Germinal center (tissue), 1 donor: Measurements from ENCODE around the gene VIPR2.
"Not testable (repeated sequence)": the region's sequence is repeated elsewhere in the genome, so short reads cannot be mapped to it uniquely, and the experiment has no call there.

Source experiments
- DNase-seq: peaks from one replicate; pipeline ENCODE4 v3.0.0; 2012; ENCODE audit warnings: mixed read lengths, low spot score

Gene VIPR2

DNA sequence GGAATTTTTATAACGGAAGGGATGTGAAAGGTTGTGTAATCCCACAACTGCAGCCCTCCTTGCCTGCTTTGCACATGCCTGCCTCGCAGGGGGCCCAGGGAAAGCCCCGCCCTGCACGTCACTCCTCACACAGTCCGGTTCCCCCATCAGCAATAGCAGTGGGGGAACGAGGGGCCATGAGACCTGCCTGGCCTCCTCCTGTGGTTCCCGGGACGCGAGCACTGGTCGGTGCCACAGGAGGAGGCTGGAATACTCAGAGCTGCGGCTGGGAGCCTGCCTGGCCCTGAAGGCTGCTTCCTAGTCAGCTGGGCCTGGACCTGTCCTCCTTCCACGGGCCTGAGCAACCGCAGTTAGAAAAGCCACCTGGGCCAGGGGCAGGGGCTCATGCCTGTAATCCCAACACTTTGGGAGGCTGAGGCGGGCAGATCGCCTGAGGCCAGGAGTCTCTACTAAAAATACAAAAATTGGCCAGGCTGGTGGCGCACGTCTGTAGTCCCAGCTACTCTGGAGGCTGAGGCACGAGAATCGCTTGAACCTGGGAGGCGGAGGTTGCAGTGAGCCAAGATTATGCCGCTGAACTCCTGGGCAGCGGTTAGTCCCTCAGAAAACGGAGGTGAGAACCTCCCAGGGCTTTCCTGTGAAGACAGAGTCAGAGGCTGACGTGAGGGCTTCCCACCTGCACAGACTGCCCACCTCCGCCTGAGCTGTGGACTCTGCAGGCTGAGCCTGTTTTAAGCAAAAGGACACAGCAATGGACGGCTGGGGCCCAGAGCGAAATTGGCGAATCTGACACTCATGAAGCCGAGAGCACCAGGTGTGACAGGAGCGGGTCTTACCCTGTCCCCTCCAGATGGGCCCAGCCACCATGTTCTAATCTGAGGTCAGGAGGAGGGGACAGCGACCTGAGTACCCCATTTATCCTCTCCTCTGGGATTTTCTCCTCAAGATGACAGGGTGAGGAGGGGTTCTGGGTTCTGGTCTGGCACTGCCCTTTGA is 52.9 kb downstream of the VIPR2 start:
- no peak for DNase-seq

DNA sequence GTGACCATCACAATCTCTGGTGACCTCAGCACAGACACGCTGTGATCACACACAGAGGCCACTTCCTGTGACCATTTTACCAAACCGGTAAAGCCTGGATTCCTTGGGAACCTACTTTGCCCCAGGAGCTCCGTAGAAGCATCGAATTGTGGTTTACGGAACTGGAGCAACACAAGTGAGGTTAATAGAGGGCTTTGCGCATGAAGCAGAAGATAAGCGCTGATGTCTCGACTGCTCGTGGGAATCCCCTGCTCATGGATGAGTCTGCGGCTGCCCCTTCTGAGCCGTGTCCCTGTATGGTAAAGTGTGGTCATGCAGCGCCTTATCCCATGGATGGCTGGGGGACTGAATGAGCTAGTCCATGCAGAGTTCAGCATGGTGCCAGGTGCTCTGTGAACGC is 53.6 kb downstream of the VIPR2 start:
- DNase-seq: no peak

DNA sequence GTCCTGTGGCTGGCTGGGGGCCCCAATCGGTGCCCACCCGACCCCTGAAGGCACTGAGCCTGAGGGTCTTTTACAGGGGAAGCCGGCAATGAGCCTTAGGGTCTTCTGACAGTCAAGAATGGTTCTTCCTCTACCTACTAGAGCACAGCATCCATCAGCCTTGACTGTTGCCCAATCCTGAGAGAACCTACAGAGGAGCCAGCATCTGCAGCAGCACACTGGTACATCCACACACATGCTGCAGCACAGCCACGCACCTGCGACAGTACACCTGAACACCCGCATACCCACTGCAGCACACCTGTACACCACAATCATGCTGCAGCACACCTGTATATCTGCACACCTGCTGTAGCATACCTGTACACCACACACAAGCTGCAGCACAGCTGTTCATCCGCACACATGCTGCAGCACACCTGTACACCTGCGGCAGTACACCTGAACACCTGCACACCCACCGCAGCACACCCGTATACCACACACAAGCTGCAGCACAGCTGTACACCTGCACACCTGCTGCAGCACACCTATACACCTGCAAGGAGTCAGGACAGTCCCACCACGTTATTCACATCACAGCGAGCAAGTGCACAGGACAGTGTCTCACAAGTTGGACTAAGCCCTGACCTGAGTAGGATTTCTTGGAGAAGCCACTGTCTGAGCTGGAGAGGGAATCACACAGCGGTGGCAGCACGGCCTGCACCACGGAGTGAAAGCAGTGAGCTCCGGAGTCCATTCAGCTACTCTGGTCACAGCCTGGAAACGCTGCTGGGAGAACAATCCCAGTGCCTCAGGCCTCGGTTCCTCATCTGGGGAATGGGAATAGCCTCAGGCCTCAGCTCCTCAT is 56.4 kb downstream of the VIPR2 start:
- no peak for DNase-seq

DNA sequence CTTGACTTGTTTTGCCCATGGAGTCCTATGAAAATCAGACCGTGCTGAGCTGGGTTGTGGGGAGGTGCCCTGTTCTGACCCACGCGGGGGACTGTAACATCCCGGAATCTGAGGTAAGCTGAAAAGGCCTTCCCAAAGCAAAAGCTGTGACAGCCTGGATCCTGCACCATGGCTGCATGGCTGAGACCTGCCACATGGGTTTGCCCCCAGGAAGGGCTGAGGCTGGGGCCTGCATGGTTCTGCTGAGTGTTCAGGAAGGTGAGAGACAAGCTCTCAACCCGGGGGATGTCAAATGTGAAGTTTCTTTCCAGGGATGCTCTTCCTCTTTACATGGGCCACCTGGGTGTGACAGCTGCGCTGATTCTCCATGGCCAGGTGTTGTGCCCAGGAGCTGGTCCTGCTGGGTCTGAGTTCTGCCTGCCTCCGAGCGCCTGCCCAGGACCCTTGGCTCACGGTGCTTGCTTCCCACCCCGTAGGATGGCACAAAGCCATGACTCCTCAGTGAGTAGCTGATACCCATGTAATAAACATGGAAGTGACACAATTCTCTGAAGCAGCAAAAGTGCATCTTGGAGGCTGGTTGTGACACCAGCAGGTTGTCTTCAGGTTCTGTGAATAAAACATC is 58.3 kb downstream of the VIPR2 start:
- DNase-seq: no peak

DNA sequence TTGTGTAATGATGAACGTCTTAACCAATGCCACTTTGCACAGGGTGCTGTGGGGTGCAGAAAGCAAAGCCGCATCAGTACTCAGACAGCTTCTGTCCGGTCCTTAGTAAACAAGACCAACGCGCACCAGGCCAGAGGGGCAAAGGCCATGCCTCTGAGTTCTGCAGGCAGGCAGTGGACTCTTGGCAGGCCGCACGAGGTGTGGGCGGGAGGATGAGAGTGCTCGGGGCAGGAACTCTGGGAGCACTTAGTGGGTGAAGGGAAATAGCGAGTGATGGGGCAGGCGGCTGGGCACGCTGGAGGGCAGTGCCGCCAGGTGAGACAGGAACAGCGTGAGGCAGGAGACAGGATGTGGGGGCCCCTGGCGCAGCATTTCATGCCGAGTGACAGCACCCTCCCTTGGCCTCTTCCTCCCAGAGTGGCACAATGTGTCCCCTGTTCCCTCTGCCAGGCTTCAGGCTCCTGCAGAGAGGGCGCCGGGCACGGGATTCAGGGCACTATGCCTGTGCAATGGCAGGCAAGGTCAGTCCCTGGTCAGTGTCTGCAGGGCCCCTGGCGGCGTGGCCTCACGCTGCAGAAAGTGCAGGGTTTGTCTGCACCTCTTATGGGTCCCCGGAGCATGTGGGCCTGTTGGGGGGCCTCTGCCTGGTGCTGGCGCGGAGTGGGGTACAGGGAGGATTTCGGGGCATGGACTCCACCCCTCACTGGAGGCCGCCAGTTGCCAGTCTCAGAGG is 60.4 kb downstream of the VIPR2 start:
- no peak for DNase-seq

DNA sequence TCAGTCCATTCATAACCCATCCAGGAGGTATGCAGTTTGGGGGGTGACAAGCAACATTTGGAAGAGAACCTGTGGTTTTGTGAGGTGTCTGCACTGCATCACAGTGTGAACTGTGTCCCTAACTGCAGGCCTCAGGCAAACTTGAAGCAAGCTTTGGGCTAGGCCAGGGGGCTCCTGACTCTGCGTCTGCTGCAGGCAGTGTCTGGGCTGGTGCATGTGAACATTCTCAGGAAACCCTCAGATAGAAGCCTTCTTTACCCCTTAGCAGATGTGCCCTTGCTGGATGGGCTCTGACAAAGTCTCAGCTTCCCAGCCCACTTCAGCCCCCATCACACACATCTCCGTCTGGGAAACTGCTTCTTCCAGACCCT is 61.0 kb downstream of the VIPR2 start:
- no peak for DNase-seq

DNA sequence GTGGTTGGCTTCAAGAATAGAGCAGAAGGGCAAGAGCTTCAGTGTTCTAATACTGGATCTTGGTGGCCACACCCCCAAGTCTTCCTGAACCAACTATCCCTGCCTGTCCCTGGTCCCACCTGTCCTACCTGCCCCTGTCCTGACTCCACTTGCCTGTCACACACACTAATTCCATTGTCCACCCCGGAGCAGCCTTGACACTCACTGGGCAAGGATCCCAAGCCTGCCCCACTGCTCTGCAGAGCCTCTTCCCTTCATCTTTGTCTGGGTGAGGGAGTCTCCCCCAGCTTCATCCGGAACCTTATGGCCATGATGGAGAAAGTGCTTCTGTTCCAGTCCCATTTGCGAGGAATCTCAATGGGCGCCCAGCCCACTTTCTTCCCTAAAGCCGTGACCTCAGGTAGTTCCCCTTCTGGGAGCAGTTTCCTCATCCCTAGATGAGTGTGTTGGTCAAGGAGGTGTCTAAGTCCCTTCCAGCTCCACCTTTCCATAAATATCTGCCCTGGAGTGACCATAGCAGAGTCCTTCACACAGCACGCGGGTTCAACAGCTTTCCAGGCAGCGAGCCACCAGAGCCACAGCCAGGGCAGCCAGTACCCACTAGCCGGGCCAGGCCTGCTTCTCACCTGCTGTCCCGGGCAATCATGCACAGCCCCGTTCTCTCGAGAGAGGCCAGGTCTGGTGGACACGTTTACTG is 61.5 kb downstream of the VIPR2 start:
- DNase-seq: no peak

DNA sequence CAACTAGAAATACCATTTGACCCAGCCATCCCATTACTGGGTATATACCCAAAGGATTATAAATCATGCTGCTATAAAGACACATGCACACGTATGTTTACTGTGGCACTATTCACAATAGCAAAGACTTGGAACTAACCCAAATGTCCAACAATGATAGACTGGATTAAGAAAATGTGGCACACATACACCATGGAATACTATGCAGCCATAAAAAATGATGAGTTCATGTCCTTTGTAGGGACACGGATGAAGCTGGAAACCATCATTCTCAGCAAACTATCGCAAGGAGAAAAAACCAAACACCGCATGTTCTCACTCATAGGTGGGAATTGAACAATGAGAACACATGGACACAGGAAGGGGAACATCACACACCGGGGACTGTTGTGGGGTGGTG is 62.6 kb downstream of the VIPR2 start:
- DNase-seq: not testable (repeated sequence)

DNA sequence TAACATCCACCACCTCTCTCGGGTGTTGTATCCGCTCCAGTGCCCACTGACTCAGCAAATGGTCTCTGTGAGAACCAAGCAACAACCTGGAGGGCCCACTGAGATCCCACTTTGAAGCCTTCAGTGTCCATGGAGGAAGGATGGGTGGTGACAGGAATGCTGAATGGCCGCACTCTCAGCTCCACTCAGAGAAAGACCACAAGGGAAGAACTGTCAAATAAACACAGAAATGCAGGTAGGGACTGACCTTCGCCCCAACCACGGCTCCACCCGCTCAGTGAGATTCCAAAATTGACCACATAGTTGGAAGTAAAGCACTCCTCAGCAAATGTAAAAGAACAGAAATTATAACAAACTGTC is 65.8 kb downstream of the VIPR2 start:
- DNase-seq: no peak

DNA sequence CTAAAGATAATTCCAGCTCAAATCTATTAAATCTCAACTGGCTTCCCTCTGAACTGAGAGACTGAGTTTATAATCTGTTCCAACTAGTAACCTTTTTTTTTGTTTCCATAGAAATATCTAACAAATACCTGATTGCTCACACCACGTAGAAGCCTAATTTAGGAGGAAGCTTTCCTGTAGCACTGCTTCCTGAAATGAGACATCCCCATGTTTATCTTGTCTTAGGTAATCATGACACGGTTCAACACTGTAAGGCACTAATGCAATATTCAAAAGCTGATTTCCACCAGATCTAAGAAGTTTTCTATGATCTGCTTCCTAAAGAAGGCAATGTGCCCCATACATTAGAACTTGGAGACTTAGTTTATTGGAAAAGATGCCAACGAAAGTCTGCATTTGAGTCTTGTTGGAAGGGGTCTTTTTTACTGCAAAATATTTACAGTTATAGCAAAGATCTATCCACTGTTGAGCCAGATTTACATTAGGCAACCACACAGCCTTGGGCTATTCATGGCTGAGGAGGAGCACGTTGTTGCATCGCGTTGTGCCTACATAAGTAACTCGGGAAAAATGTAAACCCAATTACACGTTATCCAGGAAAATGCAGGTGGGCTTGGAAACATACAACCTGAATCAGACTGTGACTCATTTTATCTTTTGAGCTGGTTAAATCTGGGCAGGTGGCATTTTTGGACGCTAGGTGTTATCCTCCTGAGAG is 66.3 kb downstream of the VIPR2 start:
- DNase-seq: no peak

DNA sequence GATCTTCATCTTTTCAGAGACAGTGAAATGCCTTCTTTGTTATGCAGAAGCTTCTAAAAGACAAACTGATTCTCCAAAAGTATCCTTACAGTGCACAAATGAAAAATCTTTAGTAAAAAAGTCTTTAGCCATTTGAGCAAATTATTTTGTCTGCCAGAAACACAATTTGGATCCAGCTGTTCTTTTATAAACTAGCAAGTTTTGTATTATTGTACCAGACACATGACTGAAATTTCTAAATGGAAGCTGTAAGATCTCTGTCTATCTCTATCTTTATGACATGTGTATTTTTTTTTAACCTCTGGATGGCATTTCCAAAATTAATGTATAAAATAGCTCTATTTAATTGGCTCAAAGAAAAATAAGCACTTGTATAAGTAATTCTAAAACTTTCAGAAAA is 68.3 kb downstream of the VIPR2 start:
- DNase-seq: no peak

DNA sequence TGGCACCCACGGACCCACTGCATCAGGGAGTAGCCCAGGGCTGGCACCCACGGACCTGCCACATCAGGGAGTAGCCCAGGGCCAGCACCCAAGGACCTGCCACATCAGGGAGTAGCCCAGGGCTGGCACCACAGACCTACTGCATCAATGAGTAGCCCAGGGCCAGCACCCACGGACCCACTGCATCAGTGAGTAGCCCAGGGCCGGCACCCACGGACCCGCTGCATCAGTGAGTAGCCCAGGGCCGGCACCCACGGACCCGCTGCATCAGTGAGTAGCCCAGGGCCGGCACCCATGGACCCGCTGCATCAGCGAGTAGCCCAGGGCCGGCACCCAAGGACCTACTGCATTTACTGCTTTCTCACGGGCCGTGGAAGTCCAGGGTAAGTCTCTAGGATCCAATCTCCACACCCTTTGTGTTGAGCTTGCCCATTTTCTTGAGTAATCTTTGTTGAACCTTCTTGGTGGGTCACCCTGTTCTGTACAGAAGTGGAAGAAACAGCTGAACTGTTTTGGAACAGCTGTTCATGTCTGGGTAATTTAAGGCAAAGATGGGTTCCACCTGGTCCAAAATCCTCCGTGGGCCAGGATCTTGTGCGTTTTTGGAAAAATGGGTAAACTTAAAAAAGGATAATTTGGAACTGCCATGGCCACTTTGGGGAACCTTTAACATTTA is 69.0 kb downstream of the VIPR2 start:
- DNase-seq: no peak

DNA sequence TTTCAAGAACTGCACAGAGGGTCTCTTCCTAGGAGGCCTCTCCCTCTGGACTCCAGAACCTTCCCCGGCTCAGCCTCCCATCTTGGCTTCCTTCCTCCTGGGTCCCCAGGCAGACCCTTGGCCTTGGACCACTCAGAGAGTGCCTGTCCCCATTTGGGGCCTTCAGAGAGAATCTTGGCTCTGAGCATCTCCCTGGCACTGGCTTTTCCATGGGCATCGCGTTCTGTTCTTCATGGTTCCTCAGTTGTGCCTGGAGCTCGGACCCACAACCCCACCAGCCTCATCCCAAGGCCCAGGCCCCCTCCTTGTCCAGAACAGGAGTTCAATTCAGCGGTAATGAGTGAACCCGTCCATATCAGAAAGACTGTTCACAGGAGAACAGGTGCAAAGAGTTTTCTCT is 73.4 kb downstream of the VIPR2 start:
- DNase-seq: no peak

DNA sequence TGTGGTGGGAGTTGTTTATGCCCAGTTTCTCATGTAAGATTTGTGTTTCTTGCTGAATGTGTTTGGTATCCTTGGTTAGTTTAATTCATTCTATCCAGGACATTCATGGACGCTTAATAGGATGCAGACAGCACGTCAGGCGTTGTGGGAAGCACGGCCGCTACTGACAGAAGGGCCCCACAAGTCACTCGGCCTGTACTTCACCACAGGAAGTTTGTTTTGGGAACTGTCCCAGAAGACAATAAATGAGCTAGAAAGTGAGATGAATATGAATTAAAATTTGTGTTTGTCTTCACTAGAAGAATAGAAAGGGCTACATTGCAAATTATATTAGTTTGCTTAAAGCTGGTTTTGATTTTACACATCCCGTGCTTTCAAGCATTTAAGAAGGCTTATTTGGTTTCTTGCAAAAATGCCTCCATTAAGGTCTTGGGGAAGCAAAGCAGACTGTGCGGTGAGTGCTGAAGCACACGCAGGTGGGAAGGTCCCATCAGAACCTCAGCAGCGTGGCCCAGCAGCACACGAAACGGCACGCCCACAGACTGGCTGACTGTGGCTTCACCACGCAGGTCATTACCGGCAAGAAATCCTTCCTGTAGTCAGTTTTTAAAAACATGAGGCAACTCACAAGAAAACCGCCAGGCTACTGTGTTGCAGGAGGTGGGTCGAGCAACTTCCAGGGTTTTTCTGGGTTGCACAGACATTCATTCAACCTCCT is 74.1 kb downstream of the VIPR2 start:
- DNase-seq: no peak

DNA sequence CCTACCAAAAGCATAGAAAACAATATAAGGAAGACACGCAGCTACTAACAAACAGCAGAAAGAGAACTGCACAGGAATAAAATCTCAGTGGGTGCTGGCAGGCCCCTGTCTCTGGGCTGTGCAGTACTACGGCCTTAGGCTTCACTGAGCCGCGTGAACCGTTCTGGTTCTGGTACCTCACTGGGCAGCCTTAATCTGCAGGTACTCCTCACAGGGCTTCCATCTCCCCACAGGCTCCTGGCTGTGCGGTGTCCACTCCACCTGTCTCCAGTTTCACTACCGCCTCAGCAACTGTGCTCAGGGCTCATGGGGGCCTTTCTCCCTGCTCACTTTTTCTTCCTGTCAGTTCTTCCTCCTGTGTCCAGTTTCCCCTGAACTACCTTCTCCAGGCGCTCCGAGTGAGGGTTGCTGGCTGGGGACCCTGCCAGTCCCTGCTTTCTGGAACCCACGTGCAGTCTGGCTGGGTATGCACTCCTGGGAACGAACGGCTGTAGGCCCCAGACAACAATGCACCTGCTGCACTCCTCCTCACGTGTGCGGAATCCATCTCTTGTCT is 75.7 kb downstream of the VIPR2 start:
- DNase-seq: no peak

DNA sequence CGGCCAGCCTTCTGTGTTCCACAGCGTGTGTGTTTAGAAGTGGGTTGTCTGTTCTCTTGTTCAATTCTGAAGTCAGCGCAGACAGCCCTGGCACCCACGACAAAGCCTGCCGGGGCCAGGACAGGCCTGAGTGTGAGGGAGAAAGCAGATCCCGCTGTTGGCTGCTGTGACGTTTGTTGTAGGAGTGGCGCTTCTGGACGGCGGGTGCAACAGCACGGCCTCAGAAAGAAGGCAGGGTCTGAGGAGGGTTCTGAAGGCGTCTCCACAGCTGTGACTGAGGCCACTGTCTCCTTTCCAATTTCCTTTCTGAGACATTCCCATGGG is 76.2 kb downstream of the VIPR2 start:
- no peak for DNase-seq

DNA sequence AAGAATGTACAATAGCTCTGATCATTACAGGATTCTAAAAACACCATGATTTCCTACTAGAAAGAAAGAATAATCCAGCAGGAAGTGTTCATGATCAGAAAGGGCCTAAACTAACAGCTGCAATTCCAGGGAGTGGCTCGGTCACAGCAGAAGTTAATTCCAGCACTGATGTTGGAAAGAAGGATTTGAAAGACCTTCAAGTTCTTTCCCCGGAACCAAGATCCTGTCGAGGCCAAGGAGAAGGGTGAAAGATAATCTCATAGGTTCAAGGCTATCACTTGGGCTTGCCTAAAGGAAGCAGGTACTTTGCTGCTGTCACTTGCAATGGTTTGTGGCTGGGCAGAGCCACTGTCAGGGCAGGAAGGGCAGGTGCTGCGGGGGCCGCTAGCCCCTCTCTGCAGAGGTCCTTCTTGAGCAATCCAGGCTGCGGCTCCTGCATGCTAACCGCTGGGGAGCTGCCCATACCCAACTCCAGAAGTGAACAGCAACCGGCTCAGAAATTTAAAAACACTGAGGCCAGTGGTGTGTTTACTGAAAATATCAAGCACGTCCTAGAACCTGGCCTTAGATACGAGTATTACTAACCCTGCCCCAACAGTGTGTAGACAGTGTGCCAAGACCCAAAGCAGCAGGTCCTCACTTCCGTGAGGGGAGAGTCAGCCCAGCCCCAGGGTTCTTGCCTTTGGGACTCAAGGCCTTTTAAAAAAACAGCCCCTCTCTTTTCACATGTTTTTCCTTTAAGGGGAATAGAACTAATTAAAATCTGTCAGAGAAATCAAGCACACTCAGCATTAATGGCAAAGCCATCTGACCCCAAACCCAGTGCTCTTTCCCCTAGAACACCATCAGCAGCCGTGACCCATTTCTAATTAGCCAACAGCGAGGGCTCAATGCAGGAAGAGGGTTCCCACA is 76.8 kb downstream of the VIPR2 start:
- DNase-seq: no peak
